Thoracic aorta (tissue), 2 donors: ENCODE measurements around the gene PPARA. TPM values are rescaled to one million over a fixed set of nuclear protein-coding genes. Genes with fewer than 3 reads are reported as not detected.

ENCODE experiments used
- ATAC-seq: fragments of 150-250 bp; one replicate; pipeline ENCODE4 v1.8.0; 2017; ENCODE audit warnings: low read depth; ENCODE audit not compliant: insufficient number of reproducible peaks, low FRiP score
- DNase-seq: peaks from one replicate; pipeline ENCODE4 v3.0.0-alpha.2; 2020; ENCODE audit warnings: low spot score
- H3K27ac ChIP-seq, 2 donors: fragments of 200-600 bp; sonication (generic); 1 replicate in 1 of 2; 2 replicates in 1 of 2; pipeline ENCODE4 v1.5.1; 2016; ENCODE audit warnings: mild to moderate bottlenecking in 2 of 2, moderate library complexity in 2 of 2
- H3K27me3 ChIP-seq: fragments of 200-600 bp; sonication (generic); replicated peaks from 2 replicates; pipeline ENCODE4 v1.6.0; 2016; ENCODE audit warnings: mild to moderate bottlenecking; ENCODE audit not compliant: insufficient read depth
- H3K36me3 ChIP-seq: fragments of 200-600 bp; sonication (generic); one replicate; pipeline ENCODE4 v1.5.1; 2016
- H3K4me1 ChIP-seq, 2 donors: fragments of 200-600 bp; sonication (generic); 1 replicate in 1 of 2; 2 replicates in 1 of 2; pipeline versions ENCODE4 v1.5.1 to v1.6.0; 2016; ENCODE audit warnings: low read depth in 2 of 2, mild to moderate bottlenecking in 1 of 2; ENCODE audit not compliant: control insufficient read depth in 1 of 2
- H3K4me3 ChIP-seq: fragments of 200-600 bp; sonication (generic); 2 replicates; pipeline ENCODE4 v1.5.1; 2016; ENCODE audit warnings: mild to moderate bottlenecking
- H3K9me3 ChIP-seq: fragments of 200-600 bp; sonication (generic); 2 replicates; pipeline ENCODE4 v1.5.1; 2016
- CTCF ChIP-seq: fragments of 200-600 bp; sonication (generic); IDR thresholded peaks from one replicate; pipeline ENCODE4 v1.5.1; 2019; ENCODE audit warnings: antibody characterized with exemption
- total RNA-seq, 2 donors: library from RNA; depleted of rRNA; stranded (reverse); fragments of >200 nt; gene quantifications; one replicate each; pipeline versions ENCODE4 v1.1.0 to v1.2.3, GENCODE V29; 2016

The PPARA gene
- total RNA-seq, 2 donors from 2014 or later, result 21.9 to 67.8 TPM

DNA sequence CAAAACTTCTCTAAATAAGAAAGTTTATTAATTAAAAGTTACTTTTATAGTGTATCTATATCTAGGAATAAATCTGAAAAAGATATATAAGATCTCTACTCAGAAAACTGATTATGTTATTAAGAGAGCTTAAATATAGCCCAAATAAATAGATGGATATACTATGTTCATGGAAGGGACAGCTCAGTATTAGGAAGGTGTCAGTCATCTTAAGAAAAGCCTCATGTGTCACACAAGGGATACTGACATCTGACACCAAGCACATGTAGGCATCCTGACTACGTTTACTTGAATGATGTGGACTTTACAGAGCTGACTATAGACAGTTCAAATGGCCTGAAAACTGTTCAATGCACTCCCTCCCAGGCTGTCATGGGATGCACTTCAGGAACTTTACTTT, 19.3 kb downstream of the PPARA start:
- Histone ChIP-seq H3K4me3 (no peak overlapping the region), H3K9me3 (no peaks in the 10 kb centered on the region), H3K27me3 (no peaks in the 10 kb centered on the region), H3K36me3 (no peaks in the 10 kb centered on the region), H3K27ac (no peak overlapping the region), H3K4me1 (peaks cover 3 to 25% of the 10 kb centered on the region in 2 donors)
- TF ChIP-seq CTCF, result no peak
- ATAC-seq (no peak), DNase-seq (no peak)

DNA sequence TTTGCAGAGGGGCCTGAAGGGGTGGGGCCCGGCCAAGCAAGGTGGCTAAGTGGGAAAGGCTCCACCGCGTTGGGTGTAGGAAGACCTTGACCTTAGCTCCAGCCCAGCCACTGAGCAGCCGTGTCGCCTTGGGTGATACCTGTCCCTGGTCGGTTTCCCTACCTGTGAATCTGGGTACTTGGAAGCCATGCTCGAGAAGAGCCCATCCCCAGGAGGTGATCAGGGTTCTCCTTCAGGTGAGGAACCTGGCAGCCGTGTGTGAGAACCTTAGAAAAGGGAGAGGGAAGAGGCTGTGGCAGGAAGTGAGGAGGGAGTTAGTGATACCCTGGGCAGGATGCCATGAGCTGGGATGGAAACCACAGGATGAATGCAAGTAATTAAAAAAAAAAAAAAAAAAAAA, 21.6 kb downstream of the PPARA start:
- Histone ChIP-seq H3K27me3 (no peaks in the 10 kb centered on the region), H3K36me3 (no peaks in the 10 kb centered on the region), H3K4me1 (peaks cover 3 to 25% of the 10 kb centered on the region in 2 donors), H3K27ac (no peak overlapping the region), H3K4me3 (no peak overlapping the region), H3K9me3 (no peaks in the 10 kb centered on the region)
- ATAC-seq (no peak), DNase-seq (no peak)
- TF ChIP-seq CTCF, result no peak

DNA sequence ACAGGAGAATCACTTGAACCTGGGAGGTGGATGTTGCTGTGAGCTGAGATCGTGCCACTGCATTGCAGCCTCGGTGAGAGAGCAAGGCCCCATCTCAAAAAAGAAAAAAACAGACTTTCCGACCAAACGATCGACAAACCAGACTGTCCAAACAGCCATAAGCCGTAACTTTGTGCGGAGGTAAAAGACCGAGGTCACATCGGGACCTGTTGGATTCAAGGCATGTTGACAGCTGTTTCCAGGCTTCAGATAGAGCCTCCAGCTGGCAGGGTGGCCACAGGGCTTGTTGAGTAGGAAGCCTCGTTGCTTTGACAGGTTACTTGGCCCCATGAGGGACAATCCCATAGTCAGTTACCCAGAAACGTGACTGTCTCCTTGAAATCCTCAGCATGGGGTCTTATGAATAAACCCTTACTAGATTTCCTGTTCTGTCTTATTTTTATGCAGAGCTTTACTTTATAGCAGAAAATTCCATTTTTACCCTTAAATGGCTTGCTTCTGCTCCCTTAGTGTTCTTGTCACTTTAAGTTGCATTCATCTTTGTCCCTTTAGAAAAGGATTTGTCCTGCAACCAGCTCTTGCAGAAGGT, 22.3 kb downstream of the PPARA start:
- no peak overlapping the region for H3K27ac ChIP-seq
- no peaks in the 10 kb centered on the region for H3K36me3 ChIP-seq
- no peak for ATAC-seq
- H3K9me3 ChIP-seq, result no peaks in the 10 kb centered on the region
- TF ChIP-seq CTCF, result no peak
- H3K4me1 ChIP-seq, result peaks cover 3 to 25% of the 10 kb centered on the region in 2 donors
- H3K27me3 ChIP-seq, result no peaks in the 10 kb centered on the region
- DNase-seq, result no peak
- H3K4me3 ChIP-seq, result no peak overlapping the region

DNA sequence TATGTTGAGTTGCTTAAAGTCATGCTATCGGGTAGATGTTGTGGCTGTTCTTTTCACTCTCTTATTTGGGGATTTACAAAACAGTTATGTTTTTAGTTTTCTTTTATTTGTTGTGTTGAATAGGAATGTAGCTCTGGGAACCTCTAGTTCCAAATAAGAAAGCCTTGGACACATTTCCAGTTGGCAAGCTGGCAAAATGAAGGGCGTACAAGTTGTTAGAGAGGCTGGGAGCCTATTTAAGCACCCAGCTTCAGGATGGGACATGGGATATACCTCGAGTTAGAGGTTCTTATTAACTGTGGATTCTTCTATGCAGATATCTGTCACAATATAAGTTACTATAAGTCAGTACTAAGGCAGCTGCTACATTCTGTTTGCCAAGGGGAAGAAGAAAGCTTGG, 22.8 kb downstream of the PPARA start:
- peaks cover 3 to 25% of the 10 kb centered on the region in 2 donors for H3K4me1 ChIP-seq
- H3K4me3 ChIP-seq, result no peak overlapping the region
- no peaks in the 10 kb centered on the region for H3K27me3 ChIP-seq
- no peaks in the 10 kb centered on the region for H3K9me3 ChIP-seq
- ATAC-seq, result no peak
- H3K27ac ChIP-seq, result no peak overlapping the region
- no peaks in the 10 kb centered on the region for H3K36me3 ChIP-seq
- TF ChIP-seq CTCF, result no peak
- no peak for DNase-seq

DNA sequence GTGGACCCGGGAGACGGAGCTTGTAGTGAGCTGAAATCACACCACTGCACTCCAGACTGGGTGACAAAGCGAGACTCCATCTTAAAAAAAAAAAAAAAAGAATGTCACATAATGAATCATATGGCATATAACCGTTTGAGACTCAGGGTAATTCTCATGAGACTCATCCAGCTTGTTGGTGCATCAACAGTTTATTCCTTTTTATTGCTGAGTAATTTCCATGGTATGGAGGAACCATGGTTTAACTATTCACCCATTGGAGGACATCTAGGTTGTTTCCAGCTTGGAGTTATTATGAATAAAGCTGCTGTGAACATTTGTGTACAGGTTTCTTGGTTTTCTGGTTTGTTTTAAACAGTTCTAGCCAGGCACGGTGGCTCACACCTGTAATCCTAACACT, 25.3 kb downstream of the PPARA start:
- no peaks in the 10 kb centered on the region for H3K27me3 ChIP-seq
- H3K27ac ChIP-seq, result no peak overlapping the region
- DNase-seq, result no peak
- H3K36me3 ChIP-seq, result peaks cover 4% of the 10 kb centered on the region
- no peak for ATAC-seq
- no peak for TF ChIP-seq CTCF
- H3K4me1 ChIP-seq, result peaks cover 3 to 23% of the 10 kb centered on the region in 2 donors
- H3K4me3 ChIP-seq, result no peak overlapping the region
- H3K9me3 ChIP-seq, result peaks cover 4% of the 10 kb centered on the region
